Activated T-cell treated with anti-CD3 and anti-CD28 coated beads, Interleukin-2, amount 50 U/mL, for 1 hour (primary cell): ENCODE measurements around the gene SLC24A3.

Experiments
- DNase-seq: peaks from one replicate; pipeline ENCODE4 v3.0.0-alpha.2; 2020

SLC24A3 gene

GRCh38 chr20:19692100-19692499 lies 479.7 kb downstream of the SLC24A3 start:
- no peak for DNase-seq

- peak; percentile 47 for DNase-seq
Observed at GRCh38 chr20:19692685-19693119, 480.3 kb downstream of the SLC24A3 start.

GRCh38 chr20:19693508-19693907 lies 481.1 kb downstream of the SLC24A3 start:
- no peak for DNase-seq

GRCh38 chr20:19695081-19695480 lies 482.6 kb downstream of the SLC24A3 start:
- no peak for DNase-seq

GRCh38 chr20:19696620-19697019 lies 484.2 kb downstream of the SLC24A3 start:
- no peak for DNase-seq

- DNase-seq, result no peak
Observed at GRCh38 chr20:19697415-19697814, 485.0 kb downstream of the SLC24A3 start.

- DNase-seq, result no peak
Observed at GRCh38 chr20:19699180-19699971, 486.9 kb downstream of the SLC24A3 start.

GRCh38 chr20:19701429-19701828 lies 489.0 kb downstream of the SLC24A3 start:
- no peak for DNase-seq

GRCh38 chr20:19706463-19706862 lies 494.0 kb downstream of the SLC24A3 start:
- no peak for DNase-seq

- DNase-seq, result no peak
Observed at GRCh38 chr20:19709635-19710335, 497.3 kb downstream of the SLC24A3 start.

- no peak for DNase-seq
Observed at GRCh38 chr20:19710336-19711120, 498.1 kb downstream of the SLC24A3 start.

- no peak for DNase-seq
Observed at GRCh38 chr20:19711126-19711525, 498.7 kb downstream of the SLC24A3 start.

GRCh38 chr20:19712721-19713260 lies 500.3 kb downstream of the SLC24A3 start:
- DNase-seq, result no peak

- DNase-seq, result no peak
Observed at GRCh38 chr20:19713822-19714578, 501.6 kb downstream of the SLC24A3 start.

- no peak for DNase-seq
Observed at GRCh38 chr20:19714579-19714840, 502.1 kb downstream of the SLC24A3 start.

- DNase-seq, result no peak
Observed at GRCh38 chr20:19715986-19716385, 503.5 kb downstream of the SLC24A3 start.

- DNase-seq, result no peak
Observed at GRCh38 chr20:19718880-19719279, 506.4 kb downstream of the SLC24A3 start.

- no peak for DNase-seq
Observed at GRCh38 chr20:19720991-19721390, 508.5 kb downstream of the SLC24A3 start.

- DNase-seq, result no peak
Observed at GRCh38 chr20:19723051-19723450, 510.6 kb downstream of the SLC24A3 start.

- DNase-seq, result no peak
Observed at GRCh38 chr20:19723813-19724430, 511.5 kb downstream of the SLC24A3 start.

GRCh38 chr20:19725373-19725772 lies 512.9 kb downstream of the SLC24A3 start:
- DNase-seq, result no peak

GRCh38 chr20:19725814-19726525 lies 513.5 kb downstream of the SLC24A3 start:
- no peak for DNase-seq
